HEK293 (cell line): ENCODE results near the gene STRADA.
A peak's percentile ranks its signal among the peaks of the same experiment; 100 is the strongest.

Experiments used
- CTCF ChIA-PET: fragments of 350-600 bp; formaldehyde crosslinking; extraction: SDS; loops from one replicate; lab custom pipeline; 2021; ENCODE audit warnings: antibody characterized with exemption; lab: Yijun Ruan, JAX
- POLR2A ChIA-PET: fragments of 300-600 bp; formaldehyde crosslinking; extraction: SDS; loops from one replicate; lab custom pipeline; 2020; ENCODE audit warnings: antibody characterized with exemption, inconsistent platforms; lab: Yijun Ruan, JAX
- H3K27ac ChIP-seq: fragments of 200-500 bp; sonication (Bioruptor generic); 2 replicates; pipeline ENCODE4 v1.5.1; 2014; ENCODE audit warnings: low read depth, low read length, control low read depth, inconsistent platforms; ENCODE audit errors: extremely low read depth
- H3K36me3 ChIP-seq, 2 experiments: fragments of 200-500 bp in 1 of 2; sonication (Bioruptor generic) in 1 of 2; 1 replicate in 1 of 2; 2 replicates in 1 of 2; pipeline ENCODE4 v1.5.1; 2014 to 2017; ENCODE audit warnings: inconsistent platforms in 2 of 2, low read length in 2 of 2; ENCODE audit not compliant: control insufficient read depth in 2 of 2, insufficient read depth in 1 of 2
- H3K4me1 ChIP-seq: fragments of 200-500 bp; sonication (Bioruptor generic); 2 replicates; pipeline ENCODE4 v1.5.1; 2014; ENCODE audit warnings: mild to moderate bottlenecking, low read length, inconsistent platforms; ENCODE audit not compliant: control insufficient read depth, insufficient read depth
- H3K4me3 ChIP-seq: 2 replicates; pipeline ENCODE4 v1.5.1; 2011; ENCODE audit warnings: low read depth, mild to moderate bottlenecking, control low read depth, low read length, moderate library complexity
- H3K9me3 ChIP-seq: fragments of 200-500 bp; sonication (Bioruptor generic); 2 replicates; pipeline ENCODE4 v1.5.1; 2014; ENCODE audit warnings: low read depth, low read length, inconsistent platforms; ENCODE audit not compliant: control insufficient read depth, insufficient read depth
- KLF10 ChIP-seq: fragments of 450-650 bp; IDR thresholded peaks from 2 replicates; pipeline ENCODE4 v1.5.1; 2018; ENCODE audit warnings: missing biosample characterization, mild to moderate bottlenecking, missing genetic modification characterization
- KLF16 ChIP-seq: fragments of 450-650 bp; formaldehyde crosslinking; IDR thresholded peaks from 2 replicates; pipeline ENCODE4 v1.5.1; 2017; ENCODE audit warnings: missing biosample characterization, missing genetic modification characterization
- KLF8 ChIP-seq: fragments of 450-650 bp; formaldehyde crosslinking; IDR thresholded peaks from 2 replicates; pipeline ENCODE4 v1.5.1; 2016; ENCODE audit warnings: missing biosample characterization, missing genetic modification characterization
- SP2 ChIP-seq: fragments of 450-650 bp; formaldehyde crosslinking; IDR thresholded peaks from 2 replicates; pipeline ENCODE4 v1.5.1; 2016; ENCODE audit warnings: missing biosample characterization, missing genetic modification characterization
- SP7 ChIP-seq: fragments of 450-650 bp; formaldehyde crosslinking; IDR thresholded peaks from 2 replicates; pipeline ENCODE4 v1.5.1; 2016; ENCODE audit warnings: missing biosample characterization, missing genetic modification characterization
- WT1 ChIP-seq: fragments of 450-650 bp; formaldehyde crosslinking; IDR thresholded peaks from 2 replicates; pipeline ENCODE4 v1.5.1; 2016; ENCODE audit warnings: missing biosample characterization, missing genetic modification characterization
- ZNF112 ChIP-seq: fragments of 450-650 bp; formaldehyde crosslinking; IDR thresholded peaks from 2 replicates; pipeline ENCODE4 v1.5.0; 2017; ENCODE audit warnings: missing biosample characterization, missing genetic modification characterization
- ZNF132 ChIP-seq: fragments of 450-650 bp; formaldehyde crosslinking; IDR thresholded peaks from 2 replicates; pipeline ENCODE4 v1.5.1; 2017; ENCODE audit warnings: missing biosample characterization, missing genetic modification characterization, borderline replicate concordance
- ZNF202 ChIP-seq: fragments of 450-650 bp; formaldehyde crosslinking; IDR thresholded peaks from 2 replicates; pipeline ENCODE4 v1.5.1; 2016; ENCODE audit warnings: missing biosample characterization, missing genetic modification characterization, borderline replicate concordance
- ZNF302 ChIP-seq: fragments of 450-650 bp; formaldehyde crosslinking; IDR thresholded peaks from 2 replicates; pipeline ENCODE4 v1.5.1; 2016; ENCODE audit warnings: missing biosample characterization, missing genetic modification characterization, low read depth
- ZNF391 ChIP-seq: fragments of 450-650 bp; formaldehyde crosslinking; IDR thresholded peaks from 2 replicates; pipeline ENCODE4 v1.5.1; 2016; ENCODE audit warnings: low read depth, missing biosample characterization, missing genetic modification characterization, borderline replicate concordance
- ZNF416 ChIP-seq: fragments of 450-650 bp; formaldehyde crosslinking; IDR thresholded peaks from 2 replicates; pipeline ENCODE4 v1.5.1; 2016; ENCODE audit warnings: missing biosample characterization, missing genetic modification characterization
- ZNF473 ChIP-seq: fragments of 450-650 bp; formaldehyde crosslinking; IDR thresholded peaks from 2 replicates; pipeline ENCODE4 v1.5.1; 2017; ENCODE audit warnings: missing biosample characterization, missing genetic modification characterization
- ZNF571 ChIP-seq: fragments of 450-650 bp; formaldehyde crosslinking; IDR thresholded peaks from 2 replicates; pipeline ENCODE4 v1.5.0; 2017; ENCODE audit warnings: missing biosample characterization, missing genetic modification characterization
- ZNF623 ChIP-seq: fragments of 450-650 bp; formaldehyde crosslinking; IDR thresholded peaks from 2 replicates; pipeline ENCODE4 v1.5.1; 2016; ENCODE audit warnings: missing biosample characterization, missing genetic modification characterization
- ZNF624 ChIP-seq: fragments of 450-650 bp; formaldehyde crosslinking; IDR thresholded peaks from 2 replicates; pipeline ENCODE4 v1.5.1; 2017; ENCODE audit warnings: missing biosample characterization, missing genetic modification characterization
- ZNF785 ChIP-seq: fragments of 450-650 bp; formaldehyde crosslinking; IDR thresholded peaks from 2 replicates; pipeline ENCODE4 v1.5.1; 2016; ENCODE audit warnings: missing biosample characterization, missing genetic modification characterization
- ZNF843 ChIP-seq: fragments of 450-650 bp; formaldehyde crosslinking; IDR thresholded peaks from 2 replicates; pipeline ENCODE4 v1.5.1; 2016; ENCODE audit warnings: missing biosample characterization, missing genetic modification characterization
- TF ChIP-seq, protein P1 (sequence below): fragments of 450-650 bp; formaldehyde crosslinking; IDR thresholded peaks from 2 replicates; pipeline ENCODE4 v1.5.1; 2016; ENCODE audit warnings: missing biosample characterization, missing genetic modification characterization
- TF ChIP-seq, protein P2 (sequence below): sonication (generic); formaldehyde crosslinking; IDR thresholded peaks from 2 replicates; pipeline ENCODE4 v1.8.1; 2022; ENCODE audit warnings: mild to moderate bottlenecking, moderate library complexity, missing genetic modification reagents
- TF ChIP-seq, protein P3 (sequence below): fragments of 450-650 bp; formaldehyde crosslinking; IDR thresholded peaks from 2 replicates; pipeline ENCODE4 v1.5.1; 2016; ENCODE audit warnings: missing biosample characterization, missing genetic modification characterization
- TF ChIP-seq, protein P4 (sequence below): fragments of 450-650 bp; formaldehyde crosslinking; conservative IDR thresholded peaks from 2 replicates; pipeline ENCODE4 v1.5.1; 2016; ENCODE audit warnings: low read depth, missing biosample characterization, missing genetic modification characterization
- TF ChIP-seq, protein P5 (sequence below): fragments of 450-650 bp; formaldehyde crosslinking; IDR thresholded peaks from 2 replicates; pipeline ENCODE4 v1.5.1; 2016; ENCODE audit warnings: missing biosample characterization, missing genetic modification characterization
- TF ChIP-seq, protein P6 (sequence below): fragments of 450-650 bp; formaldehyde crosslinking; IDR thresholded peaks from 2 replicates; pipeline ENCODE4 v1.5.1; 2016; ENCODE audit warnings: missing biosample characterization, missing genetic modification characterization

Gene STRADA

DNA sequence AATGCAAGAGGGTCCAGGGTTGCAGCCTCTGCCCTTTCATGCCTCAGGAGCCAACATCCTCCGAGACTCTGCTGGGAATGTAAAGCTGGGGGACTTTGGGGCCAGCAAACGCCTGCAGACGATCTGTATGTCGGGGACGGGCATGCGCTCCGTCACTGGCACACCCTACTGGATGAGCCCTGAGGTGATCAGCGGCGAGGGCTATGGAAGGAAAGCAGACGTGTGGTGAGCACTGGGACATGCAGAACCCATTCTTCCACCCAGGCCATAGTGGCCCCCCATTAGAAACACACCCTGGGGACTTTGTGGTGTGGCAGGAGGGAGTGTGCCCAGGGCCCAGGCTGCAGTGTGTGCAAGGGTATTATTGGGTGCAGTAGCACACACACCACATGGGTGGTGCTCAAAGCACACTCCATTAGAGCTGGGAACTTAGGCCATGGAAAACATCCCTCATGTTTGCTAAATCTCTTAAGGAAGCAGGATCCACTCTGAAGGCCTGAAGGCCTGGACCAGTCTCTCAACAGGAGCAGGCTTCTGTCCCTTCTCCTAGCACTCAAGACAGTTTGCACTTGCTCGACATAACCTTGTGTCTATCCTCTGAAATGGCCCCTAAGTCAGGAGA is 49.3 kb downstream of the STRADA start:
- TF ChIP-seq, protein P1, sequence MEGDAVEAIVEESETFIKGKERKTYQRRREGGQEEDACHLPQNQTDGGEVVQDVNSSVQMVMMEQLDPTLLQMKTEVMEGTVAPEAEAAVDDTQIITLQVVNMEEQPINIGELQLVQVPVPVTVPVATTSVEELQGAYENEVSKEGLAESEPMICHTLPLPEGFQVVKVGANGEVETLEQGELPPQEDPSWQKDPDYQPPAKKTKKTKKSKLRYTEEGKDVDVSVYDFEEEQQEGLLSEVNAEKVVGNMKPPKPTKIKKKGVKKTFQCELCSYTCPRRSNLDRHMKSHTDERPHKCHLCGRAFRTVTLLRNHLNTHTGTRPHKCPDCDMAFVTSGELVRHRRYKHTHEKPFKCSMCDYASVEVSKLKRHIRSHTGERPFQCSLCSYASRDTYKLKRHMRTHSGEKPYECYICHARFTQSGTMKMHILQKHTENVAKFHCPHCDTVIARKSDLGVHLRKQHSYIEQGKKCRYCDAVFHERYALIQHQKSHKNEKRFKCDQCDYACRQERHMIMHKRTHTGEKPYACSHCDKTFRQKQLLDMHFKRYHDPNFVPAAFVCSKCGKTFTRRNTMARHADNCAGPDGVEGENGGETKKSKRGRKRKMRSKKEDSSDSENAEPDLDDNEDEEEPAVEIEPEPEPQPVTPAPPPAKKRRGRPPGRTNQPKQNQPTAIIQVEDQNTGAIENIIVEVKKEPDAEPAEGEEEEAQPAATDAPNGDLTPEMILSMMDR, result peak; percentile 32; the same call in 1 of the 2 replicates
- TF ChIP-seq SP2 (no peak), ZNF785 (tag by site-specific recombination) (no peak), KLF8 (no peak)
- TF ChIP-seq, protein P2, sequence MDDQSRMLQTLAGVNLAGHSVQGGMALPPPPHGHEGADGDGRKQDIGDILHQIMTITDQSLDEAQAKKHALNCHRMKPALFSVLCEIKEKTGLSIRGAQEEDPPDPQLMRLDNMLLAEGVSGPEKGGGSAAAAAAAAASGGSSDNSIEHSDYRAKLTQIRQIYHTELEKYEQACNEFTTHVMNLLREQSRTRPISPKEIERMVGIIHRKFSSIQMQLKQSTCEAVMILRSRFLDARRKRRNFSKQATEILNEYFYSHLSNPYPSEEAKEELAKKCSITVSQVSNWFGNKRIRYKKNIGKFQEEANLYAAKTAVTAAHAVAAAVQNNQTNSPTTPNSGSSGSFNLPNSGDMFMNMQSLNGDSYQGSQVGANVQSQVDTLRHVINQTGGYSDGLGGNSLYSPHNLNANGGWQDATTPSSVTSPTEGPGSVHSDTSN (CRISPR knock-in tag), result no peak
- H3K4me3 ChIP-seq, result no peak overlapping the region
- no peaks in the 10 kb centered on the region for H3K4me1 ChIP-seq
- POLR2A ChIA-PET, result no interaction called here
- no peaks in the 10 kb centered on the region for H3K9me3 ChIP-seq
- H3K36me3 ChIP-seq, result peaks cover 9 to 84% of the 10 kb centered on the region in 2 experiments
- CTCF ChIA-PET, result interaction anchor here (0.7 to 1.4 kb wide), 3 partner anchors 80 to 165 kb away, joined by 3 to 4 read pairs (median 3); no protein-coding TSS in a partner anchor
- H3K27ac ChIP-seq, result no peak overlapping the region

DNA sequence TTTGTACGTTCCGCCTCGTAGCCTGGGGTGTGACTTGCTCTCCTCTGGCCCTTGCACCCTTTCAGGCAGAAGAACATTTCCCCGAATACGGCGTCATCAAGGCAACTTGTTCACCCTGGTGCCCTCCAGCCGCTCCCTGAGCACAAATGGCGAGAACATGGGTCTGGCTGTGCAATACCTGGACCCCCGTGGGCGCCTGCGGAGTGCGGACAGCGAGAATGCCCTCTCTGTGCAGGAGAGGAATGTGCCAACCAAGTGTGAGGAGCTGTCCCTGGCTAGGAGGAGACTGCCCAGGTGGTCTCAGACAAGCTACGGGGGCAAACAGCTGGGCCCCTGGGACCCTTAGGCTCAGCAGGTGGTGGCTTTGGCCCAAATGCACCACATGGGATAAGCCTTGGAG is 52.1 kb downstream of the STRADA start:
- no peak for TF ChIP-seq ZNF843 (tag by site-specific recombination)
- TF ChIP-seq ZNF623, result no peak
- TF ChIP-seq ZNF112 (tag by site-specific recombination), result no peak
- TF ChIP-seq ZNF132 (tag by site-specific recombination), result no peak
- TF ChIP-seq, protein P3, sequence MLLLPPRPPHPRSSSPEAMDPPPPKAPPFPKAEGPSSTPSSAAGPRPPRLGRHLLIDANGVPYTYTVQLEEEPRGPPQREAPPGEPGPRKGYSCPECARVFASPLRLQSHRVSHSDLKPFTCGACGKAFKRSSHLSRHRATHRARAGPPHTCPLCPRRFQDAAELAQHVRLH (tag by site-specific recombination), result no peak
- TF ChIP-seq ZNF391 (tag by site-specific recombination), result no peak
- TF ChIP-seq ZNF473 (tag by site-specific recombination), result no peak
- TF ChIP-seq KLF16 (tag by site-specific recombination), result no peak
- no peak for TF ChIP-seq ZNF571
- no peak for TF ChIP-seq ZNF416 (tag by site-specific recombination)
- TF ChIP-seq, protein P4, sequence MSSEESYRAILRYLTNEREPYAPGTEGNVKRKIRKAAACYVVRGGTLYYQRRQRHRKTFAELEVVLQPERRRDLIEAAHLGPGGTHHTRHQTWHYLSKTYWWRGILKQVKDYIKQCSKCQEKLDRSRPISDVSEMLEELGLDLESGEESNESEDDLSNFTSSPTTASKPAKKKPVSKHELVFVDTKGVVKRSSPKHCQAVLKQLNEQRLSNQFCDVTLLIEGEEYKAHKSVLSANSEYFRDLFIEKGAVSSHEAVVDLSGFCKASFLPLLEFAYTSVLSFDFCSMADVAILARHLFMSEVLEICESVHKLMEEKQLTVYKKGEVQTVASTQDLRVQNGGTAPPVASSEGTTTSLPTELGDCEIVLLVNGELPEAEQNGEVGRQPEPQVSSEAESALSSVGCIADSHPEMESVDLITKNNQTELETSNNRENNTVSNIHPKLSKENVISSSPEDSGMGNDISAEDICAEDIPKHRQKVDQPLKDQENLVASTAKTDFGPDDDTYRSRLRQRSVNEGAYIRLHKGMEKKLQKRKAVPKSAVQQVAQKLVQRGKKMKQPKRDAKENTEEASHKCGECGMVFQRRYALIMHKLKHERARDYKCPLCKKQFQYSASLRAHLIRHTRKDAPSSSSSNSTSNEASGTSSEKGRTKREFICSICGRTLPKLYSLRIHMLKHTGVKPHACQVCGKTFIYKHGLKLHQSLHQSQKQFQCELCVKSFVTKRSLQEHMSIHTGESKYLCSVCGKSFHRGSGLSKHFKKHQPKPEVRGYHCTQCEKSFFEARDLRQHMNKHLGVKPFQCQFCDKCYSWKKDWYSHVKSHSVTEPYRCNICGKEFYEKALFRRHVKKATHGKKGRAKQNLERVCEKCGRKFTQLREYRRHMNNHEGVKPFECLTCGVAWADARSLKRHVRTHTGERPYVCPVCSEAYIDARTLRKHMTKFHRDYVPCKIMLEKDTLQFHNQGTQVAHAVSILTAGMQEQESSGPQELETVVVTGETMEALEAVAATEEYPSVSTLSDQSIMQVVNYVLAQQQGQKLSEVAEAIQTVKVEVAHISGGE (tag by site-specific recombination), result no peak
- TF ChIP-seq WT1 (tag by site-specific recombination), result no peak
- TF ChIP-seq ZNF202 (tag by site-specific recombination), result no peak
- TF ChIP-seq, protein P5, sequence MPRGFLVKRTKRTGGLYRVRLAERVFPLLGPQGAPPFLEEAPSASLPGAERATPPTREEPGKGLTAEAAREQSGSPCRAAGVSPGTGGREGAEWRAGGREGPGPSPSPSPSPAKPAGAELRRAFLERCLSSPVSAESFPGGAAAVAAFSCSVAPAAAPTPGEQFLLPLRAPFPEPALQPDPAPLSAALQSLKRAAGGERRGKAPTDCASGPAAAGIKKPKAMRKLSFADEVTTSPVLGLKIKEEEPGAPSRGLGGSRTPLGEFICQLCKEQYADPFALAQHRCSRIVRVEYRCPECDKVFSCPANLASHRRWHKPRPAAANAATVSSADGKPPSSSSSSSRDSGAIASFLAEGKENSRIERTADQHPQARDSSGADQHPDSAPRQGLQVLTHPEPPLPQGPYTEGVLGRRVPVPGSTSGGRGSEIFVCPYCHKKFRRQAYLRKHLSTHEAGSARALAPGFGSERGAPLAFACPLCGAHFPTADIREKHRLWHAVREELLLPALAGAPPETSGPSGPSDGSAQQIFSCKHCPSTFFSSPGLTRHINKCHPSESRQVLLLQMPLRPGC (tag by site-specific recombination), result no peak
- no peak for TF ChIP-seq ZNF302 (tag by site-specific recombination)
- TF ChIP-seq SP7 (tag by site-specific recombination), result no peak
- TF ChIP-seq KLF10, result no peak
- TF ChIP-seq ZNF624 (tag by site-specific recombination), result no peak
- TF ChIP-seq, protein P6, sequence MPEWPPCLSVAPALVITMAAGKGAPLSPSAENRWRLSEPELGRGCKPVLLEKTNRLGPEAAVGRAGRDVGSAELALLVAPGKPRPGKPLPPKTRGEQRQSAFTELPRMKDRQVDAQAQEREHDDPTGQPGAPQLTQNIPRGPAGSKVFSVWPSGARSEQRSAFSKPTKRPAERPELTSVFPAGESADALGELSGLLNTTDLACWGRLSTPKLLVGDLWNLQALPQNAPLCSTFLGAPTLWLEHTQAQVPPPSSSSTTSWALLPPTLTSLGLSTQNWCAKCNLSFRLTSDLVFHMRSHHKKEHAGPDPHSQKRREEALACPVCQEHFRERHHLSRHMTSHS (tag by site-specific recombination), result no peak
- Histone ChIP-seq H3K4me1 (no peaks in the 10 kb centered on the region), H3K36me3 (peaks cover 14 to 85% of the 10 kb centered on the region in 2 experiments; a peak in 2 of 3 replicates), H3K9me3 (no peaks in the 10 kb centered on the region), H3K27ac (no peak overlapping the region), H3K4me3 (no peak overlapping the region)
- POLR2A ChIA-PET, result no interaction called here
- CTCF ChIA-PET, result interaction anchor here (1.1 to 1.2 kb wide), 2 partner anchors 9 to 13 kb away, joined by 3 to 4 read pairs; no protein-coding TSS in a partner anchor
